ENCODE data around the gene MAP3K2.

The MAP3K2 gene

GRCh38 chr2:127351603-127352002 is 36.2 kb downstream of the MAP3K2 start:
- DNase-seq (ENCODE audit: low read depth in 2 of 2) = no peak

DNA sequence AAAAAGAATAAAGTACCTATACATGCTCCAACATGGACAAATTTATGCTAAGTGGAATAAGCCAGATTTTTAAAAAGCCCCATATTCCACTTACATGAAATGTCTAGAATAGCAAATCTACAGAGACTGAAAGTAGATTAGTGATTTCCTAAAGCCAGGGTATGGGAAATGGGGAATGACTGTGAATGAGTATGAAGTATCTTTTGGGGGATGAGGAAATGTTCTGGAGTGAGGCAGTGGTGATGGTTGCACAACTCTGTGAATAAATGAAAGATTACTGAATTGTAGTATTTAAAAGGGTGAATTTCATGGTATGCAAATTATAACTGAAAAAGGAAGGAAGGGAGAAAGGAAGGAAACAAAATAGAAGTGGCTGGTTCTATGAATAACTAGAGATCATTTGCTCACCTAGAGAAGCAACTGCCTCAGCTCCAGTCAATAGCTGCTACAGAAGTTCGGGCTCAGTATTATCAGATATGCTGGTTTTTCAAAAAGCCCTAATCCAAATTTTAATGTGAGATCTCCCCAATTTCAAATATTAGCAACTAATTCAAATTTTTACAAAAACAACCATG is 39.3 kb downstream of the MAP3K2 start:
- DNase-seq (ENCODE audit: low read depth in 2 of 2) = no peak

DNA sequence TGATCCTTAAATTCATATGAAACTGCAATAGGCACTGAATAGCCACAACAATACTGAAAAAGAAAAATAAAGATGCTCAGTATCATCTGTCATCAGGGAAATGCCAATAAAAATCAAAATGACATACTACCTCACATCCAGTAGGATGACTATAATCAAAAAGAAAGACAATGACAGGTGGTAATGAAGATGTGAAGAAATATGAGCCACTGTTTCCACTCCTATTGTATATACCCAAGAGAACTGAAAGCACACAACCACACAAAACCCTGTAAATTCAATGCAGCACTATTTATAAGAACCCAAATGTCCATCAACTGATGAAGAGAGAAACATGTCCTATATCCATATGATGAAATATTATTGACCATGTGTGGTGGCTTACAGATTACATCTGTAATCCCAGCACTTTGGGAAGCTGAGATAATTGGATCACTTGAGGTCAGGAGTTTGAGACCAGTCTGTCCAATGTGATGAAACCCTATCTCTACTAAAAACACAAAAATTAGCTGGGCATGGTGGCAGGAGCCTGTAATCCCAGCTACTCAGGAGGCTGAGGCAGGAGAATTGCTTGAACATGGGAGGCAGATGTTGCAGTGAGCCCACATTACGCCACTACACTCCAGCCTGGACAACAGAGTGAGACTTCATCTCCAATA is 39.9 kb downstream of the MAP3K2 start:
- DNase-seq (ENCODE audit: low read depth in 2 of 2) = no peak

- no peak for DNase-seq (ENCODE audit: low read depth in 2 of 2)
Measured at GRCh38 chr2:127347015-127347414, 40.8 kb downstream of the MAP3K2 start.

DNA sequence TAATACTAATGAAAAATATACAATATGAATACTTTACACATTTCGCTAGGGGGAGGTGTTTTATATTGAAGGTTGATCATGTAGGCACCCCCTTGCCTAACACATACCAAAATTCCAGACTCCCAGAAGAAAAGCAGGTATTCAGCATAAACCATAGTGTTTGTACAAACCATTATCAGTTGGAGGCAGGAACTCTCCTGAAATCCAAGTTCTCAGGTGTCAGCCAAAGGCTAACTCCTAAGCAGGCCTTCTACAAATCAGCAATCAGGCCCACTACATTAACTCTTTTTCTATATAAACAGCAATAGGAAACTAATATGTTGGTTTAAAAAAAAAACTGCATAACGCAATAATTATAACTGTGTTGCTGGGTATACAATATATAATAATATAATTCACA is 44.5 kb downstream of the MAP3K2 start:
- DNase-seq (ENCODE audit: low read depth in 2 of 2) = no peak

DNA sequence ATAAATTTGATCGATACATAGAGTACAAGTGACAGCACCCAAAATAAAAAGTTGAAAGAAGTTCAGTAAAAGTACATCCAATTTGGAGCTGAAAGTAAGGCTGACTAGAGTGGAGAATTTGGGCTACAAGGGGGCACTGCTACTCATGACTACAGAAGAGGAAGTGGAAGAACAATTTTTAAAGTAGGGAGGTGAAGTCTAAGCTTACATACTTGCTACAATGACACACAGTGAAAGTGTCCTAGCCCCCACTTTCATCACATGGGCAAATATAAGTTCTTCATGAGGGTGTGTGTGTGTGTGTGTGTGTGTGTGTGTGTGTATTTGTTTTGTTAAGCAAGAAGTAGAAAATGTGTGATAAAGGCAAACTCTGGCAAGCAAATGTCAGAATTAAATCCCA is 45.7 kb downstream of the MAP3K2 start:
- no peak for DNase-seq (ENCODE audit: low read depth in 2 of 2)

DNA sequence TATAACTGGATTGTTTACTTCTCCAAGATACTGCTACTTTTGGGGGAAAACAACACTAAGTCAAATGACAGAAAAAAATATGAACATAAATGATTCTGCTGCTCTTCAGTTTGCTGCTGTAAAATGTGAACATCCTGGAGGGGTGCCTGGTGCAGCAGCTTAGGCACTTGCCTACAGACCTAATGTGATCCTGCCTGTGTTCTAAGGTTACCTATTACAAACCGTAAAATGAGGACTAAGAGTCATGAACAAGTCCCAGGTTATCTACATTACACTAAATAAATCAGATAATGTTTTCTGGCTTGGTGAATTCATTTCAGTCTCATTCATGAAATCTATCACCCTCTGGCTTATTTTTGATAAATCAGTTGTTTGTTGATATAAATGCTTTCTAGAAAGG is 55.4 kb downstream of the MAP3K2 start:
- DNase-seq (ENCODE audit: low read depth in 2 of 2) = no peak

DNA sequence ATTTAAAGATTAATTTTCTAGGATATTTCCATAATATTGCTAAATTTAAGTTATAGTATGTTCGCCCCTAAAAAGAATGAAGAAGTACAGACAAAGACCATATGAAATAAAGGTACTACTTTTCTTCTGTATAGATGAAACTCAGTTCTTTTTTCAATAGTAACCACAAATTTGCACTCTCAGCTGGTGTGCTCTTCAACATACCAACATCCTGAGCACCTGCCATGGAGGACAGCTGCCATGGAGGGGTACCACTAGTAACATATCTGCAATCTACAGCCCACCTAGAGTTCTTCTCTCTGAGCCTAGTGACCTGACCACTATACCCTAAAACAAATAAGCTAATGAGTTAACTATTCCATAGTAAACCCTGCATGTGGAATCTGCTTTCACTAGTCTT is 57.0 kb downstream of the MAP3K2 start:
- no peak for DNase-seq (ENCODE audit: low read depth in 2 of 2)

GRCh38 chr2:127326289-127326945 is 61.4 kb downstream of the MAP3K2 start:
- no peak for DNase-seq (ENCODE audit: low read depth in 2 of 2)

- no peak for DNase-seq (ENCODE audit: low read depth in 2 of 2)
Measured at GRCh38 chr2:127324635-127325034, 63.1 kb downstream of the MAP3K2 start.

GRCh38 chr2:127321303-127321702 is 66.5 kb downstream of the MAP3K2 start:
- DNase-seq (ENCODE audit: low read depth in 2 of 2) = no peak

- no peak for DNase-seq (ENCODE audit: low read depth in 2 of 2)
Measured at GRCh38 chr2:127320586-127321275, 67.0 kb downstream of the MAP3K2 start.

- DNase-seq (ENCODE audit: low read depth in 2 of 2) = no peak
Measured at GRCh38 chr2:127320067-127320466, 67.7 kb downstream of the MAP3K2 start.

GRCh38 chr2:127314193-127314988 is 73.4 kb downstream of the MAP3K2 start:
- no peak for DNase-seq (ENCODE audit: low read depth in 2 of 2)

DNA sequence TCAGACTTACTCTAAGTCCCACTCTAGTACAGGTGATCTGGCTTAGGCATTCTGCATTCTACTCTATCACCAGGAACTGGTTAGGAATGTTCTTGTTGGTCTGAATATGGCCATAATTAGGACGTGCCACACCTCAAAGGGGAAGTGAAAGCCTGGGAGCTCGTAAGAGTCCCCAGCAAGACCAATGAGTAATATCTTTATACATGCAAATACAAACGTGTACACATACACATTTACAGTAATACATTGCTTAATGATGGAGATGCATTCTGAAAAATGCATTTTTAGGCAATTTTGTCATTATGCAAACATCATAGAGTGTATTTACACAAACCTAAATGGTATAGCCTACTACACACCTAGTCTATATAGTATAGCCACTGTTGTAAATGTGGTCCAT is 74.4 kb downstream of the MAP3K2 start:
- DNase-seq (ENCODE audit: low read depth in 2 of 2) = no peak

GRCh38 chr2:127310980-127311379 is 76.8 kb downstream of the MAP3K2 start:
- no peak for DNase-seq (ENCODE audit: low read depth in 2 of 2)

GRCh38 chr2:127309468-127309867 is 78.3 kb downstream of the MAP3K2 start:
- DNase-seq (ENCODE audit: low read depth in 2 of 2) = no peak

GRCh38 chr2:127308586-127309138 is 79.1 kb downstream of the MAP3K2 start:
- no peak for DNase-seq (ENCODE audit: low read depth in 2 of 2)

GRCh38 chr2:127305990-127306585 is 81.7 kb downstream of the MAP3K2 start:
- DNase-seq (ENCODE audit: low read depth in 2 of 2) = no peak

DNA sequence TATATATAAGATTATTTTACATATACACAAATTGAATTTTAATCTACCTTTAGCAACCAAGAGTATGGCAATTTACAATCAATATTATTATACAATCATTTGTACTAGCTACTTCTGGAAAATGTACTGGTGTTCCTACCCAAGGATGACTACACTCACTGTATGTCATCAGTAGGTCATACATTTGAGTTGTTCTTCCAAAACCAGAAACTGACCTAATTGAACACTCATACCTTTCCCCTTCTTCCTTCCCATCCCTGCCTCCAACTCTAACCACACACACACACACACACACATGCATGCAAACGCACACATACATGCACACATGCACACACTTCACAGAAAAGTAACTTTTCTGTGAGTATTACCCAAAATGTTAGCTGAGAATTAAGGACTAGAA is 85.6 kb downstream of the MAP3K2 start:
- DNase-seq (ENCODE audit: low read depth in 2 of 2) = no peak

Data from stimulated activated CD8-positive, alpha-beta memory T cell treated with anti-CD3 and anti-CD28 coated beads, Interleukin-2, amount 100 ng/mL, for 48 hours (primary cell).